Fibroblast of peridontal ligament (primary cell): ENCODE results near the gene CERS1.

Source experiments
- DNase-seq: peaks from one replicate; pipeline ENCODE4 v3.0.0-alpha.2; 2010; ENCODE audit errors: extremely low read depth

CERS1 gene

DNA sequence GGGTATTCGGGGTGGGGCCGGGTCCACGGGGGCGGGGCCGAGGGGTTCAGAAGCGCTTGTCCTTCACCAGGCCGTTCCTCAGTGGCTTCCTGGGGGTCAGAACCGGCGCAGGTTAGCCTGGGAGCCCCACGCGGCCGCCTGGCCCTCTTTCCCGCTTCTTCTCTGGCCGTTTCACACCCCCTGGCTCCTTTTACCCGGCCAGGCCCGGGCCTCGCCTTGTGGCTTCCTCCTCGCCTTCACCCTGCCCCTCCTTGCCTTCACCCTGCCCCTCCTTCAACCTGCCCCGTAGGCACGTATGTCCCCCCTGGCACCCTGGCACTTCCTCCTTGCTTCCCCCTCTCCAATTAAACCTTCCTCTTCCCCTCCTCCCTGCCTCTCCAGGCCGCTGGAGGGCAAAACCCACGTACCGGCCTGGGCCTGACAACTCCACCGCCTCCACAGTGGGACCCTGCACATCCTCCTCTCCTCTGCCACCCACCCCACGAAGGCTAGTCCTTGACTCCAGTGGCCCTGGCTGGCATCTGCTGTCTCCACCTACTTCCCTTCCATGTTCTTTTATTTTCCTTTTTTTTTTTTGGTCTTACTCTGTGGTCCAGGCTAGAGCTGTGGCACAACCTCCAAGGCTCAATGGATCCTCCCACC, 25.3 kb downstream of the CERS1 start:
- DNase-seq, result no peak

DNA sequence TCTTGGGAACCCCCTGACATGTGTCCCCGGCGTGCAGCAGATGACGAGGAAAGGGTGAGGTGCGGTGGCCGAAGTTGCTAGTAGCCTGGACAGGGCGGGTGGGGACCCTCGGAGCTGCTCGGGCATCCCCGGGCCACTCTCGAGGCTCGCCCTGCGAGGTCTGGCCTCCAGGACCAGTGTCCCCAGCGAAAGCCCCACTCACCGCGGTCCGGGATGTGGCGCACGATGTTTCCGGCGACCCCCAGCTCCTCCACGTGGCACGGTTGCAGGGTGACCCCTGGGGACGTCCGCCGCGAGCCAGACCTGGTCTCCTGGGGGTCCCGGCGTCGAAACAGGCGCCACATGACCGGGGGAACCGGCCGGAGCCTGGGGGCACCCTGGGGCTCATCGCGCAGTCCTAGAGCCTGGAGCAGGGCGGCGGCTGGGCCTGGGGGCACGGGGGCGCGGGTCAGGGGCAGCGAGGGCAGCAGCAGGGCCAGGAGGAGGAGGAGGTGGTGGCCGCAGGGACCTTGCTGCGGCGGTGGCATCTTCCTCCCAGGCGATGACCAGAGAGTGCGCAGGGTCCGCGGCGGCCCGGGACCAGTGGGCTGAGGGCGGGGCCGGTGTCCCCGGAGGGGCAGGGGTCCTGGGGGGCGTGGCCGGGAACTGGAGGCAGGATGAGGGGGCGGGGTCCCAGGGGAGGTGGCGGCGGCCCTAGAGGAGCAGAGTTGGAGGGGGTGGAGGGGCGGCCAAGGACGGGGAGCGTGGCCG, 26.0 kb downstream of the CERS1 start:
- no peak for DNase-seq

DNA sequence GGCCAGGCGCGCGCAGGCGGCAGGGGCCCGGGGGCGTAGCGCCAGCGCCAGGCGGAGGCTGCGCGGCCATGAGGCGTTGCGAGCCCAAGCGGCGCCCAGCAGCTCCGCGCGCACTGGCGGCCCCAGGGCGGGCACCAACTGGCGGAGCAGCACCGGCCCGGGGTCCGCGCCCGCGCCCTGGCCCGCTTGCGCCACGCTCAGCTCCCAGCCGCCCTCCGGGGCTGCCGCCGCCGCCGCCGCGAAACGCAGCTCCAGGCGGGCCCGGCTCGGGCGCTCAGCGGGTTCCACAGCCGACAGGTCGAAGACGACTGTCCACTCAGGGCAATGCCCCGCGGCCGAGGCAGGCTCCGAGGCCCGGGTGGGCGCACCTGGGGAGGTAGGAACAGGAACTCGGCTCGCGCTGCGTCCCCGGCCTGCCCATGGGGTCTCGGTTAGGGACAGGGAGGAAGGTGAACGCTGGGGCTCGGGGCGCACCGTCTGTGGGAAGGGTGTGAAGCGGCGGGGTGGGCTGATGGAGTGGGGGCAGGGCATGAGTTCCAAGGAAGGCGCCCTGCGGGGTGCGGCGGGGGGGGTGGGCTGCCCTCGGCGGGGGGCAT, 26.8 kb downstream of the CERS1 start:
- no peak for DNase-seq

DNA sequence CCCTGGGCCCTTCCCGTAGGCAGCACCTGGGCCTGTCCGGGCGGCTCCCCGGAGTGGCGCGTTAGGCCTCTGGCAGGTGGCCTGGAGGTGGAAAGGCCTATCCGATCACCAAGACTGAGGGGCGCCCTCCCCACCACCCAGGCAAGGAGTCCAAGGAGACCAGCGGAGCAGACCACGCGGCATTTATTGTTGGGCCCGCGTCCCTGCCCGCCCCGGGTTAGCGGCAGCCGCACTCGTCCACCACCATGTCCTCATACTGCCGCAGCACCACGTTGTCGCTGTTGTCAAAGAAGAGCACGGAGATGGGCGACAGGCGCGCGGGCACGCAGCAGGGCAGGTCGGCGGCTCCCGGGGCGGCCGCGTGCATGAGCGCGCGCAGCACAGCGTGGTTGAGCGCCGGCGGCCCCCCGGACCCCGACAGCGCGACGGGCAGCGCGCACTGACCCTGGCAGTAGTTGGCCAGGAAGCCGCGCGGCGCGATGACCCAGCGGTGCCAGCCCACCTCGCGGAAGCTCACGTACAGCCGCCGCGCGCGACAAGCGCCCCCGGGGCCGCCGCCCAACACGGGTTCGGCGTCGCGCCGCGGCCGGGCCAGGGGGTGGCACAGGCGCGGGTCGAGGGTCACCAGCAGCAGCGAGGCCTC, 27.5 kb downstream of the CERS1 start:
- DNase-seq, result no peak

DNA sequence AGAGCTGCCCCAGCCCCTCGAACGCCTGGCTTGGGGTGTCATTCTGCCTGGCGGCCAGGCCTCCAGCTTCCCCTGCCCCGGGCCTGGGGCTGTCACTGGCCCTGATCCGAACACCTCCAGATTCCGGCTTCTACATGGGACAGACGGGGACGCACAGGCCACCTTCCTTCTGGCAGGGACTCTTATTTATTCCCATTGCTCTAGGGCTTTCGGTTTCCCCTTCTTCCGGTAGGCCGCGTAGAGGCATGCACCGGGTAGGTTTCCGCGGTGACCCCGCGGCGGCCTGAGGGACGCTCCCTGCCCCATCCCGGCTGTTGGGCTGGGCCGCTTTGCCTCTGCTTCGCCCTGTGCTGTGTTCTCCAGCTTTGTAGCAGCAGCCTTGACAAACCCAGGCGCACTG, 28.2 kb downstream of the CERS1 start:
- no peak for DNase-seq

DNA sequence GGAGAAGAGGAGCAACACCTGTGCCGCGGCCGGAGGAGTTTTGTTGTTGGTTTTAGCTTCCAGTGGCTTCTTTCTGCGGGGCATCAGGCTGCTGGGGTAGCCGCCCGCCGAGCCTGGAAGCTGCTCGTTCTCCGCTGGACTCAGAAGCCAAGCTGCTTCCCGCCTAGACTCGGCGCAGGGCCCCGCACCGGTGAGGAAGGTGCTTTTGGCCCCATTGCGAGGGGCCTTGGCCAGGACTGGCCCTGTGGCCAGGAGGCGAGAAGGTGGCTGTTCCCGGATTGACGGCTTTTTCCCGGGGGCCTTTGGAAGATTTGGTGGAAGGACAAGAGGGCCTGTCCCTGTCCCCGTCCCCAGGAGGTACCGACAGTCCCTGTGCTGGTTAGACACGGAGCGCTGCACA, 28.8 kb downstream of the CERS1 start:
- DNase-seq, result no peak

DNA sequence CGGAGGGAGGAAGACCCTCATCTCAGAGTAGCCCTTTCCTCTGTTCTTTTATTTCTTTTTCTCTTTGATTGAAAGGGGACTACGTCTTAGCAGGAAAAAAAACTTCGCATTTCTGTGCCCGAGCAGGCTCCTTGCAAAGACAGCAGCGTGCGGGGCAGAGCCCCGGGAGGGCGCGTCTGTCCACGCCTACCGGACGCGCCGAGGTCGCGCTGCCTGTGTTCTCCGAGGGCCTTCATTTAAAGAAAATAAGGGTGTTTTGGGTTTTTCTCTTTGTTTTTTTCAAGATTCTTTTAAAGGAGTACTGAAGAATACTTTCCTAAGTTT, 29.2 kb downstream of the CERS1 start:
- no peak for DNase-seq

DNA sequence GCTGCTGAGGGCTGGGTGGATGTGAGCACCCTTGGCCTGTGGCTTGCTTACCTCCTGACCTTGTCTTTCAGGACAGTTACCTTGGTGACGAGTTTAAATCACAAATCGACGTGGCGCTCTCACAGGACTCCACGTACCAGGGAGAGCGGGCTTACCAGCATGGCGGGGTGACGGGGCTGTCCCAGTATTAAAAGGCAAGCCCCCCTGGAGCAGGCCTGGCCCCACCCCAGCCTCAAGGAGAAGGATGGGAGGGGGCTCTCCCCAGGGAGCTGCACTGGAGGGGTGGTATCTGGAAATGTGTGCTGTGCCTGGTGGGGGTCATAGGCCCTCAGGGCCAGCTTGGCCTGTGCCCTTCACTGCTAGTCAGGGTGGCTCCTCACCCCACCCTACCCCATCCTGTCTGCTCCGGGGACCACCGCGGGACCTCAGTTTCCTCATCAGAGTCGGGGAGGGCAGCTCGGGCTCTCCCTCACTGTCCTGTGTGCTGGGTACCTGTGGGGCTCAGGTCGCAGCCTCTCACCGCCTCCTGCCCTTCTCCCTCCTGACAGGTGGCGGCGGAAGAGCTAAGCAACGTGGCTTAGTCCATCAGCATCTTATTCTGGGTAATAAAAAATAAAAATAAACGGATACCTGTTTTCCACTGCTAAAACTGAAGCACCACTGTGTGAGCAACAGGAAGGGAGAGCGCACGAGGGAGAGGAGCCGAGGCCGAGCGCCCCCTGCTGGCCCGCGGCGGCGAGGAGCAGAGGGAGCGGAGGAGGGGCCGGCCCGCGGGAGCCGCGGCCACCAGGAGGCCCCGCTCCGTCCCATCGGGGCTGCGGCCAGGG, 29.8 kb downstream of the CERS1 start:
- peak; percentile 41 for DNase-seq

DNA sequence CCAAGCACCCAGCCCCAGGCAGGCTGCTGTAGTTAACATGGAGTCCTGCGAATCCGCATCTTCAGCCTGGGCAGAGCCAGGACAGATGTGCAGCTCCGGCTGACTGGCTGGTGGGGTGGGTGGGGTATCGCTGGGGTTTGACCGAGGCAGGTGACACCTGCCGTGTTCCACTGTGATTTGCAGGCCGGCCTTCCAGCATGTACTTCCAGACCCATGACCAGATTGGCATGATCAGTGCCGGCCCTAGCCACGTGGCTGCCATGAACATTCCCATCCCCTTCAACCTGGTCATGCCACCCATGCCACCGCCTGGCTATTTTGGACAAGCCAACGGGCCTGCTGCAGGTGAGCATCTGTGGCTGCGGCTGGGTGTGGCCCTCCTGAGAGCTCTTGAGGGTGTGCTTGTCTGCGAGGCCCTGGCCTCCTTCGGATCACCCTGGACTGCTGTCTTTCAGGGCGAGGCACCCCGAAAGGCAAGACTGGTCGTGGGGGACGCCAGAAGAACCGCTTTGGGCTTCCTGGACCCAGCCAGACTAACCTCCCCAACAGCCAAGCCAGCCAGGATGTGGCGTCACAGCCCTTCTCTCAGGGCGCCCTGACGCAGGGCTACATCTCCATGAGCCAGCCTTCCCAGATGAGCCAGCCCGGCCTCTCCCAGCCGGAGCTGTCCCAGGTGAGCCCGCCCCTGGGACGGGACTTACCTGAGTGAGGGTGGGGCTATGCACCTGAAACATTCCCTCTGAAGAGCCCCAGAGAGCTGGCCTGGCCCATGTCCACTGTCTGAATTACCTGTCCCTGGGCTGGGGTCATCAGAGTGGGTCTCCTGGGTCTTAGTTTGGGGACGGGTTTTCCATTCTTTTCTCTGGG, 30.6 kb downstream of the CERS1 start:
- DNase-seq, result no peak

DNA sequence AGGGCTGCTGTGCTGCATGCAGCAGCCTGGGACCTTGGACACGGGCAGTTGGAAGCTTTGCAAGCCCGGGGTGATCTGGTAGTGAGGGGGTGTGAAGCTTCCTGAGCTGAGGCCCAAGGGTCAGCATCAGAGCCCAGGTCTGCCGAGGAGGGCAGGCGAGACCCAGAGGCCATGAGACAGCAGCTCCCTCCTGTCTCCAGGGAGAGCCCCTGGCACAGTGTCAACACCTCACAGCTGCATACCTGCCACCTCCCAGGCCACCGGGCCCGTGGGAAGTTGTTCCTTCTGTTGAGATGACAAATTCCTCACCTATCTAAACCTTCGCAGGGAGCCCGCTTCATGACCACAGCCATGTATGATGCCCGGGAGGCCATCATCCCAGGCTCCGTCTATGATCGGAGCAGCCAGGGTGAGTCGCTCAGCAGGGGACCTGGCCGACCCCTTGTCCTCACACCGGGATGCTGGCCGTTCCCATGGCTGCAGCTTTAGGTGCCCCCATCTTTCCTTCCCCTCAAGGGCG, 32.1 kb downstream of the CERS1 start:
- no peak for DNase-seq

DNA sequence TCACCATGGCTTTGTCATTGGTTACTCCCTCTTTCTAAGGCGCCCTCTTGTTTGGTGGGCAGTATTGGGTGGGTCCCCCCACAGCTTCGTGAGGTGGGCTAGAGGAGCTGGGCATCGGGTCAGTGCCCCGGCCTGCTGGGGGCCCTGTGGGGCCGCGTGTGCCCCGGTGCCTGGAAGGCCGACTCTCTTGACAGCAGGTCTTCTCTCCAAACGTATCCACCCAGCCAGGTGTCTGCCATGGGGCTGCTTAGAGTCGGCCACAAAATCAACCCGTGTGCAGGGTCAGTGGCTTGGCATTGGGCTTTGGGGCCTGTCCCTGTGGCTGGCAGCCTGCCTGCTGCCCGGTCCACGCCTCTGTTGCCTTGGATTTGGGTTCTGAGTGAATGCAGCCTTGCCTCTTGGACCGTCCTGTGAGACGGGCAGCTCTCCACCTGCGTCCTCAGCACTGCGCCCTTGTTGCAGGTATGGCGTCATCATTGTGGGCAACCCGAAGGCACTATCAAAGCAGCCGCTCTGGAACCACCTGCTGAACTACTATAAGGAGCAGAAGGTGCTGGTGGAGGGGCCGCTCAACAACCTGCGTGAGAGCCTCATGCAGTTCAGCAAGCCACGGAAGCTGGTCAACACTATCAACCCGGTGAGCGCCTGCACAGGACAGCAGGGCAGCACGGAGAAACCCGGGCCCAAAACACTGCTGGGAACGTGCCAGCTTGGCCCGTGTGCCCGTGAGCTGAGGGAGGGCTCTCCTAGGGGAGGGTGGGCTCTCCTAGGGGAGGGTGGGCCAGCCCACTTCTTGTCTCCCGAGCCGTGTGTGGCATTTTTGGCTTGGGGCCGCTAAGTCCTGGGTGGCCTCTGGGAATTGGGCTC, 32.7 kb downstream of the CERS1 start:
- DNase-seq, result no peak

DNA sequence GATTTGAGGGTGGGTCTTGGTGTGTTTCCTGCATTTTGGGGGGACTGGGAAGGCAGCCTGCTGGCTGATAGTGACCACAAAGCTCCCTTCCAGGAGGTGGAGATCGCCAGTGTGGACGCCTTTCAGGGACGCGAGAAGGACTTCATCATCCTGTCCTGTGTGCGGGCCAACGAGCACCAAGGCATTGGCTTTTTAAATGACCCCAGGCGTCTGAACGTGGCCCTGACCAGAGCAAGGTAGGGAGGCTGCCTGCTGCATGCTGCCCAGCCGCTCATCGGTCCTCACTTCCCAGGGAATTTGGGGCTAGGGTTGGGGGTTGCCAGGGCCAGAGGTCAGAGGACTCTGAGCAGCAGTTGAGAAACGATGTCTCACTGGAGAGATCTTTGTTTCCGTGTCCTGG, 34.0 kb downstream of the CERS1 start:
- no peak for DNase-seq

DNA sequence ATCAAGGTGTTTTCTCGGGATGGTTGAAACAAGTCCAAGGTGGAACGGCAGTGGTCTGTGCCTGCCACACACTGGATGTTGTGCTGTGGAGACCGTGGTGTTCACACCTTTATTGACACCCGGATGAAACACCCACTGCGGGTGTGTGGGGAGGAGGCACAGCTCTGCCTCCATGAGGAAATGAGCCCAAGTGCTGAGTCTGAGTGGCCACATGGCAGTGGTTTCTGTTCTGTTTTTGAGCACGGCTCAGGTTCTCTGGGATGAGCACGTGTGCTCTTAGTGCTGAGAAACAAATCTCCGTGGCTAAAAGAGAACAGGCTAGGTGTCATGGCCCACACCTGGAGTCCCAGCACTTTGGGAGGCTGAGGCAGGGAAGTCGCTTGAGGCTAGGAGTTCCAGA, 34.7 kb downstream of the CERS1 start:
- no peak for DNase-seq

DNA sequence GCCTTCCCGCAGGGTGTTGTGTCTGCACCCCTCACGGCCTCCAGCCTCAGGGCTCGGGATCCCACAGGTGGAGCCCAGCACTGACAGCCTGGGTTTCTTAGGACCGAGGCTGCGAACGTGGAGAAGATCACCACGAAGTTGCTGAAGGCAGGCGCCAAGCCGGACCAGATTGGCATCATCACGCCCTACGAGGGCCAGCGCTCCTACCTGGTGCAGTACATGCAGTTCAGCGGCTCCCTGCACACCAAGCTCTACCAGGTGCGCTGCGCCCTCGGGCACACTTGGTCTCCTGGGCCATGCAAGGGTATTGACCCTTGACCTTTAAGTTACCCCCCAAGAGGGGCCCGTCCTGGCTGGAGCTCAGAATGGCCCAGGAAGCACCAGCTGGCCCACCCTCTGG, 35.2 kb downstream of the CERS1 start:
- DNase-seq, result no peak

DNA sequence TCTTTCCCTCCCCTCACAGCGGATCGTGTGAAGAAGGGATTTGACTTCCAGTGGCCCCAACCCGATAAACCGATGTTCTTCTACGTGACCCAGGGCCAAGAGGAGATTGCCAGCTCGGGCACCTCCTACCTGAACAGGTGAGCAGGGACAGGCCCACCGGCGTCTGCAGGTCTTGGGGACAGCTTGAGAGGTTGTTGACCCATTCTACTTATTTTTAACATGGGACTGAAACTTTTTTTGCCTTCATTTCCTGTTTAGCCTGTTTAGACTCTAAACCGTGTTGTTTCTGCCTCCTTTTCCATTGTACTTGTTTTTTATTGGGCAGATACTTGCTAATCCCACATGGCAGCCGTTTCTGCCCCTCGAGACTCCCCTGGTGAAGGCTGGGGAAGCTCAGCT, 35.7 kb downstream of the CERS1 start:
- DNase-seq, result no peak

DNA sequence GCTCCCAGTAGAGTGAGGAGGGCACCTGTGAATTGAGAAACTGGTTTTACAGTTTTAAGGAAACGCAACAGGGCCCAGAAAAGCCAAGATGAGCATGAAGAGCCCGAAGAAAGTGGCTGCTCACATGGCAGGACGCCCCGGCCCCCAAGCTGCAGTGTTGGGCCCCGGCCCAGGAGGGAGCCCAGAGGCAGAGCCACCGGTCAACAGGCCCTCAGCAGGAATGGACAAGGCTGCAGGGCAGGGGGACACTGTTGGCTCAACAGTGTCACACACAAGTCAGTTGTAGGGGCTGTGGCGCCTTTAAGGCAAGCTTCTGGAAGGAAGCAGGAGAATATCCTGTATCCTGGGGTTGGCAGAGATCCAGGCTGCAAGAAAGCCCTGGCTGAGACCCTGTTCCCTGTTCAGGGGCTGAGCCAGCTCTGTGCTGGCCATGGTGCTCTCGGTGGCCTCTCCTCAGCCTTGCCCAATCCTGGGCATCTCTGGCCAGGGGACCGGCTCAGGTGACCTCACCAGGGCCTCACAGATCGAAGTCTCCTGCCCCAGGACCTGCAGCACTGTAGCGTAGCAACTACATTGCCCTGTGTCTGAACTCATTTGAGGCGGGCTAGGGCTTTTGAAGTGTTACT, 36.2 kb downstream of the CERS1 start:
- no peak for DNase-seq

DNA sequence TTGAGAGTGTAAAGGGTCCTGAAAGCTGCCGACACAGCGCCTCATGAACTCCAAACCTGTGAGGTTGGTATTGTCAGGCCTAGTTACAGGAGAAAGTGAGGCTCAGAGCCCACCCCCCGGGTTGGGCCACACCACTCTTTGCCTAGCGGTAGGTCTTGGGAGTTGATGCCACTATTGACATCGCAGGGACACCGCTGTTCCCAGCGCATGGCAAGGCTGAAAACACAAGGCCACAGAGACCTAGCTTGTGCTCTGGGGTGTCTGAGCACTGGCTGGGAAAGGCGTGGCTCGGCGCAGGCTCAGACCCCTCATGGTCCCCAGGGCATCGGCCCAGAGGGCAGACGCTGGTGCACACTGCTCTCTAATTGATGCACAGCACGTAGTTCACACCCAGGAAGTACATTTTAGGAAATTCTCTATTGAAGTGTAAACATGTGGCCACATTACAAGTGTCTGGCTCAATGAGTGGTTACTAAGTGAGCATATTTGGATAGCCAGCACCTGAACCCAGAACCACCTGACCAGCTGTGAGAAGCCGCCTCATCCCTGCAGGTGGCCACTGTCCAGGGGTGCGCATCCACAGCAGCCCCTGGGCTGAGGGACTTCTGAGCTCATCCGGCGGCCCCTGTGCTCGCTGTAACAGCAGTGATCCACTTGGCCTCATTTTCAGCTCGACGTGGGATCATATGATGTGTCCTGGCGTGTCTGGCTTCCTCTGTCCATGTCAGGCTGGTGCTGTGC, 36.9 kb downstream of the CERS1 start:
- DNase-seq, result no peak

DNA sequence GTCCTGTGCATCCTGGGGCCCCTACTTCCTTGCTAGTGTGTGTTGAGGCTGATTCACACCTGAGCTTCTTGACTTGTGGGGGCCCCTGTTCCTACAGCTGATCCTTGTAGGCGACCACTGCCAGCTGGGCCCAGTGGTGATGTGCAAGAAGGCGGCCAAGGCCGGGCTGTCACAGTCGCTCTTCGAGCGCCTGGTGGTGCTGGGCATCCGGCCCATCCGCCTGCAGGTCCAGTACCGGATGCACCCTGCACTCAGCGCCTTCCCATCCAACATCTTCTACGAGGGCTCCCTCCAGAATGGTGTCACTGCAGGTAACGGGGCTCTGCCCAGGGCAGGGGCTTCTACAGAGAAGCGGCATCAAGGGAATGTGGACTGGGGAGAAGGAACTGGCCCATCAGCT, 38.7 kb downstream of the CERS1 start:
- no peak for DNase-seq
